MM.1S (cell line): ENCODE measurements around the gene NYNRIN.

ENCODE experiments used
- DNase-seq: peaks from one replicate; pipeline ENCODE4 v3.0.0-alpha.2; 2015
- H2AFZ ChIP-seq: fragments of 300-600 bp; sonication (generic); 2 replicates; pipeline ENCODE4 v1.6.0; 2016; ENCODE audit warnings: antibody characterized with exemption, low read length
- H3F3A ChIP-seq: fragments of 300-600 bp; sonication (generic); 2 replicates; pipeline ENCODE4 v1.6.1; 2016; ENCODE audit warnings: mild to moderate bottlenecking, antibody characterized with exemption, low read length, moderate library complexity, mixed read lengths; ENCODE audit not compliant: insufficient read depth
- H3K27ac ChIP-seq: fragments of 300-600 bp; sonication (generic); 2 replicates; pipeline ENCODE4 v1.5.1; 2016; ENCODE audit warnings: mild to moderate bottlenecking, low read length
- H3K27me3 ChIP-seq: fragments of 300-600 bp; sonication (generic); replicated peaks from 2 replicates; pipeline ENCODE4 v1.6.0; 2016; ENCODE audit warnings: low read length; ENCODE audit not compliant: insufficient read depth
- H3K36me3 ChIP-seq: fragments of 300-600 bp; sonication (generic); replicated peaks from 2 replicates; pipeline ENCODE4 v1.6.1; 2016; ENCODE audit warnings: mild to moderate bottlenecking, low read length, mixed read lengths; ENCODE audit not compliant: insufficient read depth
- H3K4me1 ChIP-seq: fragments of 300-600 bp; sonication (generic); 2 replicates; pipeline ENCODE4 v1.6.1; 2016; ENCODE audit warnings: low read length, mixed read lengths
- H3K4me2 ChIP-seq: fragments of 300-600 bp; sonication (generic); 2 replicates; pipeline ENCODE4 v1.6.0; 2016; ENCODE audit warnings: low read depth, low read length
- H3K4me3 ChIP-seq: fragments of 300-600 bp; sonication (generic); 2 replicates; pipeline ENCODE4 v1.5.1; 2016; ENCODE audit warnings: low read length, mixed read lengths
- H3K79me2 ChIP-seq: fragments of 300-600 bp; sonication (generic); 2 replicates; pipeline ENCODE4 v1.6.1; 2016; ENCODE audit warnings: mixed run types, low read length, mixed read lengths
- H3K9ac ChIP-seq: fragments of 300-600 bp; sonication (generic); 2 replicates; pipeline ENCODE4 v1.6.1; 2016; ENCODE audit warnings: low read length, mixed read lengths
- H3K9me2 ChIP-seq: fragments of 300-600 bp; sonication (generic); replicated peaks from 2 replicates; pipeline ENCODE4 v1.6.1; 2016; ENCODE audit warnings: mild to moderate bottlenecking, low read length, mixed read lengths; ENCODE audit not compliant: insufficient read depth
- H3K9me3 ChIP-seq: fragments of 300-600 bp; sonication (generic); replicated peaks from 2 replicates; pipeline ENCODE4 v1.6.1; 2016; ENCODE audit warnings: mild to moderate bottlenecking, low read length, mixed read lengths; ENCODE audit not compliant: insufficient read depth
- H4K20me1 ChIP-seq: fragments of 300-600 bp; sonication (generic); 2 replicates; pipeline ENCODE4 v1.6.1; 2016; ENCODE audit warnings: mild to moderate bottlenecking, low read length, moderate library complexity, mixed read lengths; ENCODE audit not compliant: insufficient read depth
- CTCF ChIP-seq: fragments of 300-600 bp; sonication (generic); IDR thresholded peaks from 2 replicates; pipeline ENCODE4 v1.5.1; 2016; ENCODE audit warnings: antibody characterized with exemption, low read length, mixed read lengths
- EZH2 ChIP-seq: fragments of 300-600 bp; sonication (generic); optimal IDR thresholded peaks from 2 replicates; pipeline ENCODE3; 2017; ENCODE audit warnings: low read depth, mild to moderate bottlenecking, antibody characterized with exemption, low read length, mixed read lengths
- EZH2phosphoT487 ChIP-seq: fragments of 300-600 bp; sonication (generic); IDR thresholded peaks from 2 replicates; pipeline ENCODE4 v1.6.1; 2018; ENCODE audit warnings: antibody characterized with exemption, low read length

The NYNRIN gene

GRCh38 chr14:24441485-24441884, 42.7 kb downstream of the NYNRIN start:
- H4K20me1 ChIP-seq, result no peaks in the 10 kb centered on the region
- H3K9ac ChIP-seq, result peak overlapping the region; percentile 93
- peak overlapping the region; percentile 95; the same call in 1 of the 2 replicates for H3K27ac ChIP-seq
- H3K4me2 ChIP-seq, result peak overlapping the region; percentile 79
- H3F3A ChIP-seq, result peaks cover 5% of the 10 kb centered on the region
- no peaks in the 10 kb centered on the region for H3K9me3 ChIP-seq
- no peaks in the 10 kb centered on the region for H3K9me2 ChIP-seq
- 0 out of 2 replicates have a peak, but pooled peaks cover 2% of the 10 kb centered on the region for H3K36me3 ChIP-seq
- 0 out of 2 replicates have a peak, but pooled peaks cover 1% of the 10 kb centered on the region for H3K4me1 ChIP-seq
- H3K27me3 ChIP-seq, result no peaks in the 10 kb centered on the region
- peak overlapping the region; percentile 86 for H3K4me3 ChIP-seq
- TF ChIP-seq CTCF (no peak), EZH2 (no peak), EZH2phosphoT487 (no peak)
- no peaks in the 10 kb centered on the region; the same call in 1 of the 2 replicates for H3K79me2 ChIP-seq
- DNase-seq, result no peak
- H2AFZ ChIP-seq, result no peak overlapping the region

- Histone ChIP-seq H3K79me2 (no peaks in the 10 kb centered on the region; the same call in 1 of the 2 replicates), H3K9me3 (no peaks in the 10 kb centered on the region), H2AFZ (no peak overlapping the region), H3K36me3 (0 out of 2 replicates have a peak, but pooled peaks cover 2% of the 10 kb centered on the region), H3K4me2 (peak overlapping the region; percentile 79), H3F3A (peaks cover 5% of the 10 kb centered on the region), H3K4me1 (no peaks in the 10 kb centered on the region), H3K27ac (peak overlapping the region; percentile 95), H3K9ac (peak overlapping the region; percentile 93), H3K27me3 (no peaks in the 10 kb centered on the region), H3K9me2 (no peaks in the 10 kb centered on the region), H3K4me3 (peak overlapping the region; percentile 86), H4K20me1 (no peaks in the 10 kb centered on the region)
- TF ChIP-seq EZH2, result no peak
- no peak for TF ChIP-seq EZH2phosphoT487
- no peak for TF ChIP-seq CTCF
- no peak for DNase-seq
Measured at GRCh38 chr14:24441904-24442239, 43.1 kb downstream of the NYNRIN start.

- Histone ChIP-seq H3K4me2 (peak within 1 kb of the TSS; percentile 79), H3K27me3 (no peaks in the 10 kb centered on the region), H2AFZ (peak within 1 kb of the TSS; percentile 67), H3K9ac (peak within 1 kb of the TSS; percentile 93), H3K27ac (peak within 1 kb of the TSS; percentile 95), H4K20me1 (no peaks in the 10 kb centered on the region), H3K36me3 (0 out of 2 replicates have a peak, but pooled peaks cover 2% of the 10 kb centered on the region), H3K4me1 (no peaks in the 10 kb centered on the region), H3K4me3 (peak within 1 kb of the TSS; percentile 86), H3K79me2 (no peaks in the 10 kb centered on the region; the same call in 1 of the 2 replicates), H3K9me2 (no peaks in the 10 kb centered on the region), H3F3A (peaks cover 5% of the 10 kb centered on the region), H3K9me3 (no peaks in the 10 kb centered on the region)
- peak; percentile 96 for DNase-seq
- TF ChIP-seq EZH2, result no peak
- no peak for TF ChIP-seq CTCF
- TF ChIP-seq EZH2phosphoT487, result no peak
Measured at GRCh38 chr14:24442240-24443052, 43.6 kb downstream of the NYNRIN start, which contains the start of gene SDR39U1. TSS of gene SDR39U1 (minus strand) at chr14:24442776. CDS start at chr14:24442769, 7 bp downstream.
